Measurements from ENCODE around the gene CHRM1. TPM values are rescaled to one million over a fixed set of nuclear protein-coding genes. Genes with fewer than 3 reads are reported as not detected.

The CHRM1 gene
- total RNA-seq, 1 donor from 2014 or later = not detected

DNA sequence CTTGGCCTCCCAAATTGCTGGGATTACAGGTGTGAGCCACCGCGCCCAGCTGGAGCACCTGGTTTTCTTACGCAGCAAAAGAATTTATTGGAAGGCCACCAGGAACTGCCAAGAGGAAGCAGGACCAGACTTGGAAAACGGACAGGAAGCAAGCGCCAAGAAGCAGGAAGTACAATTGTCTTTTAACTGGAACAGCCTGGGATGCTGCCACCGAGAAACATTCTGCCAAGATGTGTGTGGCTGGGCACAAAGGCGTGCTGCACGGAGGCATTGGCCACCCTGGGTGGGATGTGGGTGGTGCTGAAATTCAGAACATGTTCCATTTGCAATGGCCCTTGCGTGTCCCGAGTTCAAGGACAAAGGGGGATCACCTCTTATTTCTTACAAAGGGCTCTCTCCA is 25.1 kb downstream of the CHRM1 start:
- TF ChIP-seq, protein P1, sequence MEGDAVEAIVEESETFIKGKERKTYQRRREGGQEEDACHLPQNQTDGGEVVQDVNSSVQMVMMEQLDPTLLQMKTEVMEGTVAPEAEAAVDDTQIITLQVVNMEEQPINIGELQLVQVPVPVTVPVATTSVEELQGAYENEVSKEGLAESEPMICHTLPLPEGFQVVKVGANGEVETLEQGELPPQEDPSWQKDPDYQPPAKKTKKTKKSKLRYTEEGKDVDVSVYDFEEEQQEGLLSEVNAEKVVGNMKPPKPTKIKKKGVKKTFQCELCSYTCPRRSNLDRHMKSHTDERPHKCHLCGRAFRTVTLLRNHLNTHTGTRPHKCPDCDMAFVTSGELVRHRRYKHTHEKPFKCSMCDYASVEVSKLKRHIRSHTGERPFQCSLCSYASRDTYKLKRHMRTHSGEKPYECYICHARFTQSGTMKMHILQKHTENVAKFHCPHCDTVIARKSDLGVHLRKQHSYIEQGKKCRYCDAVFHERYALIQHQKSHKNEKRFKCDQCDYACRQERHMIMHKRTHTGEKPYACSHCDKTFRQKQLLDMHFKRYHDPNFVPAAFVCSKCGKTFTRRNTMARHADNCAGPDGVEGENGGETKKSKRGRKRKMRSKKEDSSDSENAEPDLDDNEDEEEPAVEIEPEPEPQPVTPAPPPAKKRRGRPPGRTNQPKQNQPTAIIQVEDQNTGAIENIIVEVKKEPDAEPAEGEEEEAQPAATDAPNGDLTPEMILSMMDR (IDR thresholded peaks at IDR 0.05; ENCODE audit: insufficient read depth, low read depth, low read length) = no peak
- no peak for TF ChIP-seq EZH2 (IDR thresholded peaks at IDR 0.05; ENCODE audit: insufficient read depth, low read length)
- no peak overlapping the region for H3K27ac ChIP-seq (ENCODE audit: low read depth, low read length)
- no peak overlapping the region for H3K4me2 ChIP-seq (ENCODE audit: low read length)
- H3K27me3 Mint-ChIP-seq (ENCODE audit: low read depth, unreplicated experiment) = peaks cover 7% of the 10 kb centered on the region
- peaks cover 7% of the 10 kb centered on the region for H3K9me3 Mint-ChIP-seq (ENCODE audit: unreplicated experiment)
- H3K27me3 ChIP-seq (ENCODE audit: insufficient read depth, low read length) = peaks cover 2% of the 10 kb centered on the region
- H3K36me3 Mint-ChIP-seq (ENCODE audit: low read depth, unreplicated experiment) = no peaks in the 10 kb centered on the region
- no peak overlapping the region for H3K4me3 Mint-ChIP-seq (ENCODE audit: unreplicated experiment)
- no peaks in the 10 kb centered on the region for H3K36me3 ChIP-seq (ENCODE audit: insufficient read depth, low read length)
- H3K4me3 ChIP-seq (ENCODE audit: insufficient read depth, low read depth, low read length) = no peak overlapping the region
- no peaks in the 10 kb centered on the region for H3K4me1 Mint-ChIP-seq (ENCODE audit: low read depth, unreplicated experiment)
- no peaks in the 10 kb centered on the region for H4K20me1 ChIP-seq (ENCODE audit: insufficient read depth, low read length)
- no peak overlapping the region for H3K9ac ChIP-seq (ENCODE audit: low read length)
- H3K9me3 ChIP-seq (ENCODE audit: insufficient read depth, low read depth, low read length) = no peaks in the 10 kb centered on the region
- H3K4me1 ChIP-seq (ENCODE audit: insufficient read depth, low read length) = no peaks in the 10 kb centered on the region
- no peak overlapping the region for H2AFZ ChIP-seq (ENCODE audit: low read depth, low read length)
- H3K27ac Mint-ChIP-seq (ENCODE audit: unreplicated experiment) = no peak overlapping the region
- DNase-seq (ENCODE audit: low read depth) = no peak
- no peak for FAIRE-seq
- H3K79me2 ChIP-seq (ENCODE audit: insufficient read depth, low read length) = no peaks in the 10 kb centered on the region

DNA sequence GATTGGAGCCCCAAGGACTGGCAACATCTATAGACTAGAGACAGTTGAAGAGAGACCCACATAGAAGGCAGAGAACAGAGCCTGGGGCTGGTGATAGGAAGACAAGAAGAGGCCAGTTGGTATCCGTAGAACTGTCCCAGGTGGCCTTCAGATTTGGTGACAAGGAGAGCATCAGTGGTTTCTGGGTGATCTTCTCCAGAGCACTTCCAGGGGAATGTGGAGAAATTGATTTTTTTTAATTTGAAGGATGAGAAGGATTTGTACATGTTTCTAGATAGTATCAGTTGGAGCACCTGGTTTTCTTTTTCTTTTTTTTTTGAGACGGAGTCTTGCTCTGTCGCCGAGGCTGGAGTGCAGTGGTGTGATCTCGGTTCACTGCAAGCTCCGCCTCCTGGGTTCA is 25.7 kb downstream of the CHRM1 start:
- FAIRE-seq = no peak
- Histone ChIP-seq H3K9me3 (ENCODE audit: insufficient read depth, low read depth, low read length) (no peaks in the 10 kb centered on the region), H3K4me3 (ENCODE audit: insufficient read depth, low read depth, low read length) (no peak overlapping the region), H3K36me3 (ENCODE audit: insufficient read depth, low read length) (no peaks in the 10 kb centered on the region), H4K20me1 (ENCODE audit: insufficient read depth, low read length) (no peaks in the 10 kb centered on the region), H3K4me2 (ENCODE audit: low read length) (no peak overlapping the region), H3K27me3 (ENCODE audit: insufficient read depth, low read length) (peaks cover 2% of the 10 kb centered on the region), H3K27ac (ENCODE audit: low read depth, low read length) (no peak overlapping the region), H3K9ac (ENCODE audit: low read length) (no peak overlapping the region), H2AFZ (ENCODE audit: low read depth, low read length) (no peak overlapping the region), H3K4me1 (ENCODE audit: insufficient read depth, low read length) (no peaks in the 10 kb centered on the region), H3K79me2 (ENCODE audit: insufficient read depth, low read length) (no peaks in the 10 kb centered on the region)
- peaks cover 7% of the 10 kb centered on the region for H3K27me3 Mint-ChIP-seq (ENCODE audit: low read depth, unreplicated experiment)
- H3K36me3 Mint-ChIP-seq (ENCODE audit: low read depth, unreplicated experiment) = no peaks in the 10 kb centered on the region
- peaks cover 7% of the 10 kb centered on the region for H3K9me3 Mint-ChIP-seq (ENCODE audit: unreplicated experiment)
- no peak for TF ChIP-seq EZH2 (IDR thresholded peaks at IDR 0.05; ENCODE audit: insufficient read depth, low read length)
- TF ChIP-seq, protein P1 (IDR thresholded peaks at IDR 0.05; ENCODE audit: insufficient read depth, low read depth, low read length) = no peak
- no peak overlapping the region for H3K27ac Mint-ChIP-seq (ENCODE audit: unreplicated experiment)
- no peaks in the 10 kb centered on the region for H3K4me1 Mint-ChIP-seq (ENCODE audit: low read depth, unreplicated experiment)
- DNase-seq (ENCODE audit: low read depth) = no peak
- H3K4me3 Mint-ChIP-seq (ENCODE audit: unreplicated experiment) = no peak overlapping the region

DNA sequence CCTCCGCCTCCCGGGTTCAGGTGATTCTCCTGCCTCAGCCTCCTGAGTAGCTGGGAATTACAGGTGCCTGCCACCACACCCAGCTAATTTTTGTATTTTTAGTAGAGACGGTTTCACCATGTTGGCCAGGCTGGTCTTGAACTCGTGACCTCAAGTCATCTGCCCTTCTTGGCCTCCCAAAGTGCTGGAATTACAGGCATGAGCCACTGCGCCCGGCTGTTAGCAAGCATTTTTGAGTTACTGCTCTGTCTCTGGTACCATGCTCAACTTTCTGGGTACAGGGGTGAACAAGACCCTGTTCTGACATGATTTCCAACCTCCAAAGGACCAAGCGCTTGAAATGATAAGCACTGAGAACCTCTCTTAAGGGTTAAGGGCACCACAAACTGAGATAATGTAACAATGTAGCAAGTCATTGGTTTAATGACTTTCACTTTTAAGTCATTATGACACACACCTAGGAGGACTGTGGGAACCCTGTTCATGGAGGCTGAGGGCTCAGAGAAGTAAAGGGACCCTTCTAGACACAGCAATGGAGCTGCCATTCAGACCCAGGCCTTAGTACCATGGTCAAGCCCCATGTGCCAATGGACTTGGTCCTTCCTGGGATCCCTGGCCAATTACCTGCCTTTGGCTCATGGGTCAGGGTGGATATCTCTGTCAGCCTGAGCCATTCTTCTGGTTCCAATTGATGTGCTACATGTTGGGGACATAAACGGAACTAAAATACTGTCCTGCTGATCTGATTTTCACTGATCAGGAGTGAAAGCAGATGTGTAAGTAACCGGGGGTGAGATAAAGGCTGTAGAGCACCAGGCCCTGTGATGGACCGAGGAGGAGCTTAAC is 28.9 kb downstream of the CHRM1 start:
- H4K20me1 ChIP-seq (ENCODE audit: insufficient read depth, low read length) = peaks cover 28% of the 10 kb centered on the region
- no peak overlapping the region for H3K4me3 ChIP-seq (ENCODE audit: insufficient read depth, low read depth, low read length)
- peaks cover 14% of the 10 kb centered on the region for H3K36me3 Mint-ChIP-seq (ENCODE audit: low read depth, unreplicated experiment)
- H3K9ac ChIP-seq (ENCODE audit: low read length) = no peak overlapping the region
- TF ChIP-seq, protein P1 (IDR thresholded peaks at IDR 0.05; ENCODE audit: insufficient read depth, low read depth, low read length) = no peak
- TF ChIP-seq EZH2 (IDR thresholded peaks at IDR 0.05; ENCODE audit: insufficient read depth, low read length) = no peak
- no peaks in the 10 kb centered on the region for H3K79me2 ChIP-seq (ENCODE audit: insufficient read depth, low read length)
- H3K4me1 Mint-ChIP-seq (ENCODE audit: low read depth, unreplicated experiment) = peaks cover 15% of the 10 kb centered on the region
- H3K27ac Mint-ChIP-seq (ENCODE audit: unreplicated experiment) = no peak overlapping the region
- H3K9me3 Mint-ChIP-seq (ENCODE audit: unreplicated experiment) = peaks cover 3% of the 10 kb centered on the region
- H3K4me1 ChIP-seq (ENCODE audit: insufficient read depth, low read length) = no peaks in the 10 kb centered on the region
- H3K9me3 ChIP-seq (ENCODE audit: insufficient read depth, low read depth, low read length) = no peaks in the 10 kb centered on the region
- no peak overlapping the region for H3K4me3 Mint-ChIP-seq (ENCODE audit: unreplicated experiment)
- H3K4me2 ChIP-seq (ENCODE audit: low read length) = no peak overlapping the region
- peaks cover 2% of the 10 kb centered on the region for H3K27me3 ChIP-seq (ENCODE audit: insufficient read depth, low read length)
- peaks cover 25% of the 10 kb centered on the region for H3K36me3 ChIP-seq (ENCODE audit: insufficient read depth, low read length)
- no peak overlapping the region for H3K27ac ChIP-seq (ENCODE audit: low read depth, low read length)
- H3K27me3 Mint-ChIP-seq (ENCODE audit: low read depth, unreplicated experiment) = peaks cover 5% of the 10 kb centered on the region
- FAIRE-seq (no peak), DNase-seq (ENCODE audit: low read depth) (no peak)
- H2AFZ ChIP-seq (ENCODE audit: low read depth, low read length) = no peak overlapping the region
